Right lung (tissue), 5 donors: ENCODE data around the gene SYCP2L. TPM values are rescaled to one million over a fixed set of nuclear protein-coding genes. Genes with fewer than 3 reads are reported as not detected.

Experiments used
- DNase-seq, 2 donors: peaks; one replicate each; pipeline ENCODE4 v3.0.0-alpha.2; 2013
- polyA plus RNA-seq, 5 donors: library from polyadenylated mRNA; unstranded; fragments of 120-200 nt; gene quantifications; one replicate each; pipeline versions ENCODE4 v1.2.1 to v1.2.3, GENCODE V29; 2013; ENCODE audit warnings: inconsistent platforms in 1 of 5, low replicate concordance in 1 of 5; ENCODE audit not compliant: insufficient read length in 5 of 5, insufficient read depth in 1 of 5

Gene SYCP2L
- polyA plus RNA-seq, 5 donors = 3.1 to 5.2 (median 5.1) TPM

GRCh38 chr6:11007715-11008608, 121.1 kb downstream of the SYCP2L start:
- DNase-seq = no peak

GRCh38 chr6:11008821-11009220, 122.0 kb downstream of the SYCP2L start:
- no peak for DNase-seq

- no peak for DNase-seq
These were observed 122.5 kb downstream of the SYCP2L start for GRCh38 chr6:11009353-11009752.

- no peak for DNase-seq
These were observed 125.0 kb downstream of the SYCP2L start for GRCh38 chr6:11011787-11012234.

GRCh38 chr6:11012295-11012754, 125.5 kb downstream of the SYCP2L start:
- no peak for DNase-seq

GRCh38 chr6:11012976-11013720, 126.3 kb downstream of the SYCP2L start:
- no peak for DNase-seq

- DNase-seq = no peak
These were observed 126.8 kb downstream of the SYCP2L start for GRCh38 chr6:11013721-11014070.

GRCh38 chr6:11015102-11015501, 128.2 kb downstream of the SYCP2L start:
- no peak for DNase-seq

GRCh38 chr6:11016452-11016851, 129.6 kb downstream of the SYCP2L start:
- DNase-seq = no peak

- DNase-seq = no peak
These were observed 130.2 kb downstream of the SYCP2L start for GRCh38 chr6:11017090-11017489.

- DNase-seq = no peak
These were observed 131.4 kb downstream of the SYCP2L start for GRCh38 chr6:11018225-11018624.

GRCh38 chr6:11021003-11021402, 134.2 kb downstream of the SYCP2L start:
- DNase-seq = no peak

- DNase-seq = no peak
These were observed 134.9 kb downstream of the SYCP2L start for GRCh38 chr6:11021714-11022113.

GRCh38 chr6:11023032-11023431, 136.2 kb downstream of the SYCP2L start:
- DNase-seq = no peak

Other genes with a start within 250 kb of the SYCP2L start
- gene C6orf52, start 192.4 kb upstream of the SYCP2L start, polyA plus RNA-seq = 1 to 10 TPM; 1.7 to 5.4 (median 1.9) TPM
- 10 to 100 TPM; 19.6 to 26.0 (median 20.9) TPM for gene PAK1IP1, start 192.1 kb upstream of the SYCP2L start, polyA plus RNA-seq
- 100 to 1,000 TPM; 140 to 166 (median 149) TPM for gene TMEM14C, start 164.0 kb upstream of the SYCP2L start, polyA plus RNA-seq
- 100 to 1,000 TPM in 3 of 5 donors, 10 to 100 TPM in 2; 95.7 to 137 (median 103) TPM for gene TMEM14B, start 139.2 kb upstream of the SYCP2L start, polyA plus RNA-seq
- gene MAK, start 48.5 kb upstream of the SYCP2L start, polyA plus RNA-seq = 1 to 10 TPM; 1.7 to 3.2 (median 2.7) TPM
- gene GCM2, start 5.0 kb upstream of the SYCP2L start, polyA plus RNA-seq = under 1 TPM in 3 of 5 donors, not detected in 2; 0.08 to 0.13 (median 0.08) TPM
- gene ELOVL2, start 157.3 kb downstream of the SYCP2L start, polyA plus RNA-seq = 1 to 10 TPM; 3.4 to 6.9 (median 5.4) TPM
- gene SMIM13, start 206.8 kb downstream of the SYCP2L start, polyA plus RNA-seq = 10 to 100 TPM; 12.9 to 17.5 (median 16.4) TPM
- gene ERVFRD-1, start 224.7 kb downstream of the SYCP2L start, polyA plus RNA-seq = under 1 TPM; 0.05 to 0.15 (median 0.09) TPM